ENCODE data around the gene FBLL1.

- TF ChIP-seq EP300 (IDR thresholded peaks at IDR 0.05; ENCODE audit: low read depth) (no peak), CTCF (IDR thresholded peaks at IDR 0.05) (no peak), POLR2AphosphoS5 (IDR thresholded peaks at IDR 0.05) (no peak)
These were observed 1.6 kb downstream of the FBLL1 start for GRCh38 chr5:168530621-168531150.
